ENCODE results near the gene LRFN4. TPM values are rescaled to one million over a fixed set of nuclear protein-coding genes. Genes with fewer than 3 reads are reported as not detected.

Gene LRFN4
- total RNA-seq, 2 experiments from 2014 or later: 33.9 to 38.6 TPM

GRCh38 chr11:66810576-66811185 lies 46.2 kb upstream of the LRFN4 start:
- Histone ChIP-seq H3K4me2 (ENCODE audit: low read length) (no peak overlapping the region), H3K9me3 (ENCODE audit: low read length) (peaks cover 8% of the 10 kb centered on the region; the same call in 1 of the 2 replicates), H4K20me1 (ENCODE audit: insufficient read depth, low read length) (no peaks in the 10 kb centered on the region), H3K9me2 (ENCODE audit: insufficient read depth, low read length) (no peaks in the 10 kb centered on the region), H3K79me2 (ENCODE audit: insufficient read depth, low read depth, low read length) (no peaks in the 10 kb centered on the region), H2AFZ (ENCODE audit: low read length) (no peak overlapping the region), H3K36me3 (ENCODE audit: insufficient read depth, low read length) (peaks cover 58% of the 10 kb centered on the region), H3K27ac (ENCODE audit: low read depth, low read length, poor library complexity, severe bottlenecking) (no peak overlapping the region), H3K4me1 (ENCODE audit: insufficient read depth, low read length, poor library complexity, severe bottlenecking) (peaks cover 7% of the 10 kb centered on the region), H3K4me3 (ENCODE audit: low read depth, low read length, poor library complexity, severe bottlenecking) (no peak overlapping the region)
- DNase-seq (ENCODE audit: low spot score): no peak
- intact Hi-C loops (cut with micrococcal nuclease; ENCODE audit: unreplicated experiment): no loop called here
- TF ChIP-seq EZH2phosphoT487 (IDR thresholded peaks at IDR 0.05; ENCODE audit: borderline replicate concordance, low read depth, low read length) (no peak), CTCF (conservative IDR thresholded peaks at IDR 0.05; ENCODE audit: low read length) (no peak)
- POLR2A ChIA-PET: interaction anchor here (0.7 to 0.8 kb wide), 2 partner anchors 15 to 124 kb away, joined by 3 read pairs; no protein-coding TSS in a partner anchor
- BruUV-seq (replicated peaks): no TSS peak
- CTCF ChIA-PET (ENCODE audit: unreplicated experiment): no interaction called here

- Histone ChIP-seq H3K4me2 (ENCODE audit: low read length) (no peak overlapping the region), H3K27ac (ENCODE audit: low read depth, low read length, poor library complexity, severe bottlenecking) (no peak overlapping the region), H3K9me3 (ENCODE audit: low read length) (no peaks in the 10 kb centered on the region), H4K20me1 (ENCODE audit: insufficient read depth, low read length) (no peaks in the 10 kb centered on the region), H3K4me3 (ENCODE audit: low read depth, low read length, poor library complexity, severe bottlenecking) (no peak overlapping the region), H2AFZ (ENCODE audit: low read length) (no peak overlapping the region), H3K36me3 (ENCODE audit: insufficient read depth, low read length) (peaks cover 49% of the 10 kb centered on the region), H3K9me2 (ENCODE audit: insufficient read depth, low read length) (no peaks in the 10 kb centered on the region), H3K4me1 (ENCODE audit: insufficient read depth, low read length, poor library complexity, severe bottlenecking) (peaks cover 13% of the 10 kb centered on the region), H3K79me2 (ENCODE audit: insufficient read depth, low read depth, low read length) (no peaks in the 10 kb centered on the region)
- no peak for DNase-seq (ENCODE audit: low spot score)
- ChIA-PET POLR2A (interaction anchor here (0.5 to 1.6 kb wide), 4 partner anchors 9 to 1562 kb away, joined by 3 to 4 read pairs (median 3); no protein-coding TSS in a partner anchor), CTCF (ENCODE audit: unreplicated experiment) (no interaction called here)
- intact Hi-C loops (cut with micrococcal nuclease; ENCODE audit: unreplicated experiment): no loop called here
- no TSS peak for BruUV-seq (replicated peaks)
- TF ChIP-seq EZH2phosphoT487 (IDR thresholded peaks at IDR 0.05; ENCODE audit: borderline replicate concordance, low read depth, low read length): no peak
- TF ChIP-seq CTCF (conservative IDR thresholded peaks at IDR 0.05; ENCODE audit: low read length): no peak
Measured at GRCh38 chr11:66814678-66815077, 42.2 kb upstream of the LRFN4 start.

GRCh38 chr11:66815646-66816045 lies 41.2 kb upstream of the LRFN4 start:
- no peak for DNase-seq (ENCODE audit: low spot score)
- intact Hi-C loops (cut with micrococcal nuclease; ENCODE audit: unreplicated experiment): no loop called here
- BruUV-seq (replicated peaks): no TSS peak
- CTCF ChIA-PET (ENCODE audit: unreplicated experiment): no interaction called here
- Histone ChIP-seq H3K9me2 (ENCODE audit: insufficient read depth, low read length) (no peaks in the 10 kb centered on the region), H3K79me2 (ENCODE audit: insufficient read depth, low read depth, low read length) (no peaks in the 10 kb centered on the region), H4K20me1 (ENCODE audit: insufficient read depth, low read length) (no peaks in the 10 kb centered on the region), H3K4me3 (ENCODE audit: low read depth, low read length, poor library complexity, severe bottlenecking) (no peak overlapping the region), H3K9me3 (ENCODE audit: low read length) (no peaks in the 10 kb centered on the region), H3K27ac (ENCODE audit: low read depth, low read length, poor library complexity, severe bottlenecking) (no peak overlapping the region), H2AFZ (ENCODE audit: low read length) (no peak overlapping the region), H3K4me1 (ENCODE audit: insufficient read depth, low read length, poor library complexity, severe bottlenecking) (peaks cover 13% of the 10 kb centered on the region), H3K4me2 (ENCODE audit: low read length) (peak overlapping the region; percentile 45), H3K36me3 (ENCODE audit: insufficient read depth, low read length) (peaks cover 55% of the 10 kb centered on the region)
- TF ChIP-seq CTCF (conservative IDR thresholded peaks at IDR 0.05; ENCODE audit: low read length): 0 out of 2 replicates have a peak, but pooled peaks have one; percentile 8
- no peak for TF ChIP-seq EZH2phosphoT487 (IDR thresholded peaks at IDR 0.05; ENCODE audit: borderline replicate concordance, low read depth, low read length)
- POLR2A ChIA-PET: interaction anchor here (1.4 to 1.6 kb wide), 2 partner anchors 15 to 18 kb away, joined by 3 to 4 read pairs; no protein-coding TSS in a partner anchor

All from OCI-LY7 (cell line).